LNCaP clone FGC (cell line): ENCODE results near the gene TMEM62.

Experiments used
- DNase-seq: peaks from one replicate; pipeline ENCODE4 v3.0.0-alpha.2; 2011; ENCODE audit warnings: low read depth
- H3K4me3 ChIP-seq: 2 replicates; pipeline ENCODE4 v1.5.1; 2011; ENCODE audit warnings: mild to moderate bottlenecking, low read depth, low read length, control low read depth
- TF ChIP-seq, protein P1 (sequence below): IDR thresholded peaks from 2 replicates; pipeline ENCODE4 v1.5.1; 2012; ENCODE audit warnings: mild to moderate bottlenecking; ENCODE audit not compliant: control insufficient read depth, insufficient read depth; ENCODE audit errors: extremely low read depth

TMEM62 gene

DNA sequence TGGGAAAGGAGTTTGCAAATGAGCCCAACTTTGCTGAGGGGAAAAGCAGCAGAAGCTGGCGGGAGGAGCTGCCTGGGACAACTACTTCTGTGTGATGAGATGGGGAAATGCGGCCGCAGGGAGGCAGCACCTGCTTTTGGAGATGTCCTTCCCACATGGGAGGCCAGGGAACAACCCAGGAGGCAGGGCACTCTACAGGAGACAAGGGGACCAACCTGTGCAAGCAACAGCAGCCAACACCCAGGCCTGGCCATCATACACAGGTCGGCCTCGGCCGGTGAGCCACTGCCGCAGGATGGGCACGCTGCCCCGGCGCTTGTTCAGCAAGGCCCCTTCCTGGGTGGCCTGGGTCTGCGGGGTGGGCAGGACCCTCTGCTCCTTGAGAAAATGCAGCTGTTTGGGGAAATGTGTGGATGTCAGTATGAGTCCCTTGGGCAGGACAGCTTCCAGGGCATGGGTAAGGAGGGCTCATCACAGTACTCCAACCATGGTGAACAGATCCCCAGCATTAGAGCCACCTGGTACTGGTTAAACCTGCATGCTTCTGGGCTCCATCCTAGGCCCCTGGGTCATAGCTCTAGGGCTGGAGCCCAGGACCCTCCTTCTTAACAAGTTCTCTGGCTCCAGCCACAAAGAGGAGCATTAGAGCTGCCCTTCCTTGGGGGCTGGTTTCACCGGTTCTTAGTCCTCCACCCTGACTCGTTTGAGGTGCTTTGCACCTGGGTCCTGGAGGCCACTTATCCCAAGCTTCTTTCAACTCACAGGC lies 75.9 kb downstream of the TMEM62 start:
- TF ChIP-seq, protein P1, sequence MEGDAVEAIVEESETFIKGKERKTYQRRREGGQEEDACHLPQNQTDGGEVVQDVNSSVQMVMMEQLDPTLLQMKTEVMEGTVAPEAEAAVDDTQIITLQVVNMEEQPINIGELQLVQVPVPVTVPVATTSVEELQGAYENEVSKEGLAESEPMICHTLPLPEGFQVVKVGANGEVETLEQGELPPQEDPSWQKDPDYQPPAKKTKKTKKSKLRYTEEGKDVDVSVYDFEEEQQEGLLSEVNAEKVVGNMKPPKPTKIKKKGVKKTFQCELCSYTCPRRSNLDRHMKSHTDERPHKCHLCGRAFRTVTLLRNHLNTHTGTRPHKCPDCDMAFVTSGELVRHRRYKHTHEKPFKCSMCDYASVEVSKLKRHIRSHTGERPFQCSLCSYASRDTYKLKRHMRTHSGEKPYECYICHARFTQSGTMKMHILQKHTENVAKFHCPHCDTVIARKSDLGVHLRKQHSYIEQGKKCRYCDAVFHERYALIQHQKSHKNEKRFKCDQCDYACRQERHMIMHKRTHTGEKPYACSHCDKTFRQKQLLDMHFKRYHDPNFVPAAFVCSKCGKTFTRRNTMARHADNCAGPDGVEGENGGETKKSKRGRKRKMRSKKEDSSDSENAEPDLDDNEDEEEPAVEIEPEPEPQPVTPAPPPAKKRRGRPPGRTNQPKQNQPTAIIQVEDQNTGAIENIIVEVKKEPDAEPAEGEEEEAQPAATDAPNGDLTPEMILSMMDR, result peak; percentile 35; the same call in 1 of the 2 replicates
- no peak for DNase-seq
- no peak overlapping the region for H3K4me3 ChIP-seq

GRCh38 chr15:43210172-43210745 lies 76.9 kb downstream of the TMEM62 start:
- no peak overlapping the region for H3K4me3 ChIP-seq
- DNase-seq, result no peak
- TF ChIP-seq, protein P1, result no peak

DNA sequence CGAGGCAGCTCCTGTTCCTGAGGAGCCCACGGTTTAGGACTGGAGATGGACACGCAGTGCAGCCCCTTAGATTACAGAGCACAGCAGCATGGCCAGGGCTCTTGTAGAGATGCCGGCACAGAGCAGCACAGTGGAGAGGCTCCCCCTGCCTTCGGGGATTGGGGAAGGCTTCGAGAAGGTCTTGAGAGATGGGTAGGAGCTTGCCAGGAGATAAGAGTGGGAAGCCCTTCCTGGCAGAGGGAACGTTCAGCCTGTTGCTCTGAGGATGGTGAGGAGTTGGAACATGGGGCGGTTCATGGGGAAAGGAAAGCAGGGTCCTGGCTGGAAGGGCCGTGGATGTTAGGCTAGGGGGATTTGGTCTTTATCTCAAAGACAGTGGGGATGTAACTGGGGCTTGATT lies 77.4 kb downstream of the TMEM62 start:
- TF ChIP-seq, protein P1, result no peak
- no peak overlapping the region for H3K4me3 ChIP-seq
- no peak for DNase-seq

- no peak overlapping the region for H3K4me3 ChIP-seq
- no peak for DNase-seq
- TF ChIP-seq, protein P1, result no peak
These were observed 77.9 kb downstream of the TMEM62 start for GRCh38 chr15:43211224-43211735.

GRCh38 chr15:43212299-43212698 lies 78.9 kb downstream of the TMEM62 start:
- no peak for DNase-seq
- TF ChIP-seq, protein P1, result no peak
- no peak overlapping the region for H3K4me3 ChIP-seq

- no peak overlapping the region for H3K4me3 ChIP-seq
- TF ChIP-seq, protein P1, result no peak
- DNase-seq, result no peak
These were observed 79.6 kb downstream of the TMEM62 start for GRCh38 chr15:43212951-43213350.
